GM12878 (cell line): ENCODE measurements around the gene IGLL5. TPM values are rescaled to one million over a fixed set of nuclear protein-coding genes. Genes with fewer than 3 reads are reported as not detected.

Source experiments
- BCLAF1 ChIP-seq: fragments of 450-650 bp; IDR thresholded peaks from 2 replicates; pipeline ENCODE4 v1.6.1; 2017; ENCODE audit warnings: antibody characterized with exemption, mild to moderate bottlenecking, moderate library complexity
- CHD4 ChIP-seq: fragments of 200-600 bp; sonication (generic); IDR thresholded peaks from 2 replicates; pipeline ENCODE4 v1.6.1; 2016; ENCODE audit warnings: mild to moderate bottlenecking
- DPF2 ChIP-seq: fragments of 450-650 bp; IDR thresholded peaks from 2 replicates; pipeline ENCODE4 v1.6.1; 2017; ENCODE audit warnings: mild to moderate bottlenecking
- E2F4 ChIP-seq: IDR thresholded peaks from 2 replicates; pipeline ENCODE4 v1.6.1; 2012; ENCODE audit warnings: low read depth, low read length, improper control_type of control experiment
- EP300 ChIP-seq, 2 experiments: fragments of 150-350 bp in 1 of 2; IDR thresholded peaks; 2 replicates each; pipeline ENCODE4 v1.6.1; 2011 to 2012; ENCODE audit warnings: low read depth in 2 of 2, low read length in 2 of 2, borderline replicate concordance in 1 of 2, improper control_type of control experiment in 1 of 2, inconsistent platforms in 1 of 2; ENCODE audit not compliant: control insufficient read depth in 1 of 2
- FOXM1 ChIP-seq: IDR thresholded peaks from 2 replicates; pipeline ENCODE4 v1.6.1; 2012; ENCODE audit warnings: low read depth, mild to moderate bottlenecking, inconsistent platforms, low read length, moderate library complexity
- IKZF1 ChIP-seq: fragments of 450-650 bp; conservative IDR thresholded peaks from 2 replicates; pipeline ENCODE4 v1.6.1; 2017; ENCODE audit warnings: antibody characterized with exemption, mild to moderate bottlenecking
- NFXL1 ChIP-seq: fragments of 450-650 bp; IDR thresholded peaks from 2 replicates; pipeline ENCODE4 v1.6.1; 2017; ENCODE audit warnings: antibody characterized with exemption, mild to moderate bottlenecking, borderline replicate concordance
- PAX5 ChIP-seq: IDR thresholded peaks from 2 replicates; pipeline ENCODE4 v1.6.1; 2011; ENCODE audit warnings: low read depth, low read length, borderline replicate concordance
- PAX8 ChIP-seq: fragments of 450-650 bp; IDR thresholded peaks from 2 replicates; pipeline ENCODE4 v1.6.1; 2017; ENCODE audit warnings: mild to moderate bottlenecking, moderate library complexity
- POLR2AphosphoS5 ChIP-seq: IDR thresholded peaks from 2 replicates; pipeline ENCODE4 v1.6.1; 2011; ENCODE audit warnings: mild to moderate bottlenecking, low read length, inconsistent platforms
- RAD51 ChIP-seq: fragments of 450-650 bp; IDR thresholded peaks from 2 replicates; pipeline ENCODE4 v1.6.1; 2016; ENCODE audit warnings: moderate library complexity, mild to moderate bottlenecking, inconsistent platforms
- SMC3 ChIP-seq: IDR thresholded peaks from 2 replicates; pipeline ENCODE4 v1.6.1; 2011; ENCODE audit warnings: low read length, improper control_type of control experiment, borderline replicate concordance
- SREBF1 ChIP-seq: IDR thresholded peaks from 2 replicates; pipeline ENCODE4 v1.6.1; 2012; ENCODE audit warnings: mild to moderate bottlenecking, low read length
- TCF12 ChIP-seq: IDR thresholded peaks from 2 replicates; pipeline ENCODE4 v1.6.1; 2011; ENCODE audit warnings: low read depth, mild to moderate bottlenecking, low read length
- TCF7 ChIP-seq: IDR thresholded peaks from 2 replicates; pipeline ENCODE4 v1.6.1; 2014; ENCODE audit warnings: antibody characterized with exemption, borderline replicate concordance
- polyA plus RNA-seq, 11 experiments: library from polyadenylated mRNA; depleted of rRNA in 4 of 11; unstranded in 6 of 11; stranded (reverse) in 5 of 11; fragments of >200 nt; fragmentation: Nextera tagmentation in 4 of 11; fragmentation: Illumina TruSeq in 1 of 11; extraction: Ambion mirVana in 4 of 11; extraction: Trizol in 1 of 11; gene quantifications; 1 replicate in 1 of 11; 2 replicates in 10 of 11; pipeline versions ENCODE4 v1.2.1 to v1.2.3, GENCODE V29; 2011 to 2016; ENCODE audit warnings: inconsistent platforms in 2 of 11, missing spikeins in 2 of 11, low read depth in 1 of 11
- total RNA-seq, 4 experiments: library from RNA; depleted of rRNA in 3 of 4; stranded (reverse); fragments of >200 nt in 3 of 4; fragmentation: Illumina TruSeq in 1 of 4; extraction: Trizol in 1 of 4; gene quantifications; 2 replicates each; pipeline versions ENCODE4 v1.2.1 to v1.2.3, GENCODE V29; 2013 to 2021
- TF ChIP-seq, protein P1 (sequence below): IDR thresholded peaks from 2 replicates; pipeline ENCODE4 v1.6.1; 2012; ENCODE audit warnings: mild to moderate bottlenecking, low read depth, low read length
- TF ChIP-seq, protein P2 (sequence below): fragments of 450-650 bp; IDR thresholded peaks from 2 replicates; pipeline ENCODE4 v1.6.1; 2017; ENCODE audit warnings: mild to moderate bottlenecking, moderate library complexity

The IGLL5 gene
- total and polyA plus RNA-seq, 10 of the 15 experiments (the other 5 are each of a cell fraction or from before 2014, with no cell fraction given) = not detected

DNA sequence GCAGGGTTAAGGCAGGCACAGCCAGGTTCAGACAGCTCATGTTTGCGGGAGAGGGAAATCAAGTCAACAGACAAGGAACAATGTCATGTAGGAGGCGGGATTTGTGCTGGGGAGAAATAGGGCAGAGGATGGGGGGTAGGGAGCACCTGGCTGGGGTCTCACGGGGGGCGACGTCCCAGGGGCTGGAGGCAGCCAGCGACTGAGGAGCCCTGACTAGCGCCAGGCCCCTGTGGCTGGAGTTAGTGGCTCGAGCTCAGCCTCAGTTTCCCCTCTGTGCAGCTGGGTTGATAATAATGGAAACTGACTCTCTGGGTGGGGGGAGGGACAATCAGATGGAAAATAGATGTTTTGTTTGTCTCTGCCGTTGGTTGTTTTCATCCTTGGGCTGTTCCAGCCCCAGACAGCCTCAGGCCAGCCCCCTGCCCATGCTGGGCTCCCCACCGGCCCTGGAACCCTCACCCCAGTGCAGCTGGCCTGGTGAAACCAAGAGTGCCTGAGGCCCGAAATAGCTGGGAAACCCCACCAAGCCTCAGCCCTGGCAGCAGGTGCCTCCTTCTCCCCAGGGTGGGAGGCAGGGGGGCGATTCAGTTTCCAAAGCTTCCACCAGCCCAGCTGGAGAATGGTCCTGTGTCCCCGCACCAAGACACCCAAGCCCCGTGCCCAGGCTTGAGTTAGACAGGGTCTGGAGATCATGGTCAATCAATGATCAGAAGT, 44.1 kb downstream of the IGLL5 start (continued):
- TF ChIP-seq, protein P1, sequence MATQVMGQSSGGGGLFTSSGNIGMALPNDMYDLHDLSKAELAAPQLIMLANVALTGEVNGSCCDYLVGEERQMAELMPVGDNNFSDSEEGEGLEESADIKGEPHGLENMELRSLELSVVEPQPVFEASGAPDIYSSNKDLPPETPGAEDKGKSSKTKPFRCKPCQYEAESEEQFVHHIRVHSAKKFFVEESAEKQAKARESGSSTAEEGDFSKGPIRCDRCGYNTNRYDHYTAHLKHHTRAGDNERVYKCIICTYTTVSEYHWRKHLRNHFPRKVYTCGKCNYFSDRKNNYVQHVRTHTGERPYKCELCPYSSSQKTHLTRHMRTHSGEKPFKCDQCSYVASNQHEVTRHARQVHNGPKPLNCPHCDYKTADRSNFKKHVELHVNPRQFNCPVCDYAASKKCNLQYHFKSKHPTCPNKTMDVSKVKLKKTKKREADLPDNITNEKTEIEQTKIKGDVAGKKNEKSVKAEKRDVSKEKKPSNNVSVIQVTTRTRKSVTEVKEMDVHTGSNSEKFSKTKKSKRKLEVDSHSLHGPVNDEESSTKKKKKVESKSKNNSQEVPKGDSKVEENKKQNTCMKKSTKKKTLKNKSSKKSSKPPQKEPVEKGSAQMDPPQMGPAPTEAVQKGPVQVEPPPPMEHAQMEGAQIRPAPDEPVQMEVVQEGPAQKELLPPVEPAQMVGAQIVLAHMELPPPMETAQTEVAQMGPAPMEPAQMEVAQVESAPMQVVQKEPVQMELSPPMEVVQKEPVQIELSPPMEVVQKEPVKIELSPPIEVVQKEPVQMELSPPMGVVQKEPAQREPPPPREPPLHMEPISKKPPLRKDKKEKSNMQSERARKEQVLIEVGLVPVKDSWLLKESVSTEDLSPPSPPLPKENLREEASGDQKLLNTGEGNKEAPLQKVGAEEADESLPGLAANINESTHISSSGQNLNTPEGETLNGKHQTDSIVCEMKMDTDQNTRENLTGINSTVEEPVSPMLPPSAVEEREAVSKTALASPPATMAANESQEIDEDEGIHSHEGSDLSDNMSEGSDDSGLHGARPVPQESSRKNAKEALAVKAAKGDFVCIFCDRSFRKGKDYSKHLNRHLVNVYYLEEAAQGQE = no peak
- TF ChIP-seq EP300 (IDR thresholded peaks at IDR 0.05; ENCODE audit: borderline replicate concordance in 1 of 2, control insufficient read depth in 1 of 2, low read depth in 2 of 2, low read length in 2 of 2) (peak; percentile 88 to 93), BCLAF1 (no peak), POLR2AphosphoS5 (peak; percentile 58), TCF12 (peak; percentile 100), IKZF1 (peak; percentile 95), NFXL1 (no peak), SREBF1 (no peak), TCF7 (no peak), PAX8 (no peak), PAX5 (peak; percentile 93; the same call in 1 of the 2 replicates), FOXM1 (no peak), RAD51 (no peak; the same call in 1 of the 2 replicates), SMC3 (peak; percentile 25; the same call in 1 of the 2 replicates), E2F4 (no peak), DPF2 (no peak; the same call in none of the 2 replicates), CHD4 (no peak)
- TF ChIP-seq, protein P2, sequence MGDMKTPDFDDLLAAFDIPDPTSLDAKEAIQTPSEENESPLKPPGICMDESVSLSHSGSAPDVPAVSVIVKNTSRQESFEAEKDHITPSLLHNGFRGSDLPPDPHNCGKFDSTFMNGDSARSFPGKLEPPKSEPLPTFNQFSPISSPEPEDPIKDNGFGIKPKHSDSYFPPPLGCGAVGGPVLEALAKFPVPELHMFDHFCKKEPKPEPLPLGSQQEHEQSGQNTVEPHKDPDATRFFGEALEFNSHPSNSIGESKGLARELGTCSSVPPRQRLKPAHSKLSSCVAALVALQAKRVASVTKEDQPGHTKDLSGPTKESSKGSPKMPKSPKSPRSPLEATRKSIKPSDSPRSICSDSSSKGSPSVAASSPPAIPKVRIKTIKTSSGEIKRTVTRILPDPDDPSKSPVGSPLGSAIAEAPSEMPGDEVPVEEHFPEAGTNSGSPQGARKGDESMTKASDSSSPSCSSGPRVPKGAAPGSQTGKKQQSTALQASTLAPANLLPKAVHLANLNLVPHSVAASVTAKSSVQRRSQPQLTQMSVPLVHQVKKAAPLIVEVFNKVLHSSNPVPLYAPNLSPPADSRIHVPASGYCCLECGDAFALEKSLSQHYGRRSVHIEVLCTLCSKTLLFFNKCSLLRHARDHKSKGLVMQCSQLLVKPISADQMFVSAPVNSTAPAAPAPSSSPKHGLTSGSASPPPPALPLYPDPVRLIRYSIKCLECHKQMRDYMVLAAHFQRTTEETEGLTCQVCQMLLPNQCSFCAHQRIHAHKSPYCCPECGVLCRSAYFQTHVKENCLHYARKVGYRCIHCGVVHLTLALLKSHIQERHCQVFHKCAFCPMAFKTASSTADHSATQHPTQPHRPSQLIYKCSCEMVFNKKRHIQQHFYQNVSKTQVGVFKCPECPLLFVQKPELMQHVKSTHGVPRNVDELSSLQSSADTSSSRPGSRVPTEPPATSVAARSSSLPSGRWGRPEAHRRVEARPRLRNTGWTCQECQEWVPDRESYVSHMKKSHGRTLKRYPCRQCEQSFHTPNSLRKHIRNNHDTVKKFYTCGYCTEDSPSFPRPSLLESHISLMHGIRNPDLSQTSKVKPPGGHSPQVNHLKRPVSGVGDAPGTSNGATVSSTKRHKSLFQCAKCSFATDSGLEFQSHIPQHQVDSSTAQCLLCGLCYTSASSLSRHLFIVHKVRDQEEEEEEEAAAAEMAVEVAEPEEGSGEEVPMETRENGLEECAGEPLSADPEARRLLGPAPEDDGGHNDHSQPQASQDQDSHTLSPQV = 0 out of 2 replicates have a peak, but pooled peaks have one; percentile 9
